ENCODE data around the gene UBE3C.

GRCh38 chr7:157250605-157251228 is 112.0 kb downstream of the UBE3C start:
- TF ChIP-seq ZNF580 (CRISPR knock-in tag; IDR thresholded peaks at IDR 0.05; ENCODE audit: borderline replicate concordance, low read depth) (no peak), ZSCAN30 (CRISPR knock-in tag; IDR thresholded peaks at IDR 0.05) (no peak), CHCHD3 (CRISPR knock-in tag; IDR thresholded peaks at IDR 0.05) (no peak), MXD1 (CRISPR knock-in tag; IDR thresholded peaks at IDR 0.05) (no peak), BHLHE40 (IDR thresholded peaks at IDR 0.05; ENCODE audit: low read length) (no peak), ZNF224 (CRISPR knock-in tag; IDR thresholded peaks at IDR 0.05) (no peak)

Measured in HepG2 (cell line).